Measurements from ENCODE around the gene BSND. TPM values are rescaled to one million over a fixed set of nuclear protein-coding genes. Genes with fewer than 3 reads are reported as not detected.

BSND gene
- total RNA-seq, 1 experiment from 2014 or later = 0.17 TPM

- H2BK15ac ChIP-seq (ENCODE audit: low read depth, low read length) = no peak overlapping the region
- H4K91ac ChIP-seq (ENCODE audit: insufficient read length, low read depth, low read length) = no peak overlapping the region
- no peaks in the 10 kb centered on the region for H3K9me3 ChIP-seq (ENCODE audit: control insufficient read depth, low read depth, low read length)
- H3K14ac ChIP-seq (ENCODE audit: insufficient read depth, low read length) = no peak overlapping the region; the same call in 1 of the 2 replicates
- H3K9me3 Mint-ChIP-seq = no peaks in the 10 kb centered on the region
- H3K4me2 ChIP-seq (ENCODE audit: insufficient read depth, insufficient read length, low read length) = no peak overlapping the region
- no peak overlapping the region for H2BK5ac ChIP-seq (ENCODE audit: insufficient read length, low read length)
- no peak overlapping the region for H3K4me3 Mint-ChIP-seq
- no peak overlapping the region for H3K56ac ChIP-seq (ENCODE audit: insufficient read length, low read depth, low read length)
- no peak overlapping the region for H4K5ac ChIP-seq (ENCODE audit: insufficient read length, low read depth, low read length)
- WGBS (ENCODE audit: extremely low coverage, insufficient read length, low lambda C conversion rate) = no CpG with 5 or more reads among the region's 3 CpGs
- no peaks in the 10 kb centered on the region for H4K20me1 ChIP-seq (ENCODE audit: control insufficient read depth, insufficient read depth, insufficient read length)
- H3K27me3 ChIP-seq (ENCODE audit: insufficient read depth, low read length) = no peaks in the 10 kb centered on the region
- no peaks in the 10 kb centered on the region for H3K23me2 ChIP-seq (ENCODE audit: insufficient read length, low read depth, low read length, poor library complexity, severe bottlenecking)
- H2BK120ac ChIP-seq (ENCODE audit: low read depth, low read length, poor library complexity, severe bottlenecking) = no peak overlapping the region
- H3K4me1 ChIP-seq (ENCODE audit: insufficient read depth, low read length) = peaks cover 1% of the 10 kb centered on the region; the same call in 1 of the 2 replicates
- H3K79me1 ChIP-seq (ENCODE audit: insufficient read depth, low read depth, low read length, poor library complexity, severe bottlenecking) = no peaks in the 10 kb centered on the region
- no peak for TF ChIP-seq CTCF (conservative IDR thresholded peaks at IDR 0.05)
- peak overlapping the region in 2 of 3 experiments; percentile 65 to 78; a peak in 3 of 7 replicates for H3K27ac Mint-ChIP-seq
- peaks cover 7 to 8% of the 10 kb centered on the region in 2 experiments for H3K4me1 Mint-ChIP-seq
- no peak overlapping the region for H3K18ac ChIP-seq (ENCODE audit: insufficient read length, low read depth, low read length)
- no peak overlapping the region for H3T11ph ChIP-seq (ENCODE audit: low read length)
- H3K23ac ChIP-seq (ENCODE audit: insufficient read length, low read depth, low read length) = no peak overlapping the region
- H3K36me3 Mint-ChIP-seq (ENCODE audit: insufficient read depth in 1 of 3, low read depth in 3 of 3) = peaks cover 16 to 49% (median 21%) of the 10 kb centered on the region in 3 experiments; a peak in 6 of 7 replicates
- H2AFZ ChIP-seq (ENCODE audit: low read length) = no peak overlapping the region
- H3K27me3 Mint-ChIP-seq (ENCODE audit: low read depth) = no peaks in the 10 kb centered on the region
- H3K27ac ChIP-seq (ENCODE audit: insufficient read length, low read depth, low read length) = no peak overlapping the region
- no peak for DNase-seq
- no peak overlapping the region for H2AK5ac ChIP-seq (ENCODE audit: insufficient read length, low read length)
- peaks cover 9% of the 10 kb centered on the region; the same call in 1 of the 2 replicates for H3K79me2 ChIP-seq (ENCODE audit: insufficient read depth, low read length)
- H2BK20ac ChIP-seq (ENCODE audit: low read depth, low read length, poor library complexity, severe bottlenecking) = no peak overlapping the region
- no peak overlapping the region for H3K9ac ChIP-seq (ENCODE audit: extremely low read depth, insufficient read length, low read length)
- H2BK12ac ChIP-seq (ENCODE audit: insufficient read length, low read depth, low read length) = no peak overlapping the region
- H4K8ac ChIP-seq (replicated peaks; ENCODE audit: insufficient read length, low read depth, low read length) = no peak overlapping the region
- no peak overlapping the region for H3K4ac ChIP-seq (ENCODE audit: low read depth, low read length)
These were observed 48.9 kb downstream of the BSND start for GRCh38 chr1:55047611-55048010.
